Measurements from ENCODE around the gene ZNF747.

ZNF747 gene

GRCh38 chr16:30515275-30515674 is 19.4 kb downstream of the ZNF747 start:
- no peak for DNase-seq (ENCODE audit: low read depth)

DNA sequence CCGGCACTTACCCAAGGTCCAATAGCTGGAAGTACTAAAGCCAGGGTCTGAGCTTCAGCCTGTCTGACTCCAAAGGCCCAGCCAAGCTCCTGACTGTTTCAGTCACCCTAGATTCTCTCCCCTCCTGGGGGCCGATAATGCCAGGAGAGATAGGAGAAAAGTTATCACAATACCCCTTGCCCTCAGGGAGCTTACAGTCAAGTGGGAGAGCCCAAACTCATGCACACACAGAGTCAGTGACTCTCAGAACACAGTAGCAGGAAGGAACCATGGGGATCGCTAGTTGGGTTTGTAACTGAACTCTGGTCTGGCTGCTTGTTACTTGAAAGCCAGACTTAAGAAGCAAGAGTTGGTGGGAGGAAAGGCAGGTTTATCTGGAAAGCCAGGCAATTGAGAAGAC is 23.1 kb downstream of the ZNF747 start:
- no peak for DNase-seq (ENCODE audit: low read depth)

- DNase-seq (ENCODE audit: low read depth): no peak
Measured at GRCh38 chr16:30510376-30510938, 24.2 kb downstream of the ZNF747 start.

DNA sequence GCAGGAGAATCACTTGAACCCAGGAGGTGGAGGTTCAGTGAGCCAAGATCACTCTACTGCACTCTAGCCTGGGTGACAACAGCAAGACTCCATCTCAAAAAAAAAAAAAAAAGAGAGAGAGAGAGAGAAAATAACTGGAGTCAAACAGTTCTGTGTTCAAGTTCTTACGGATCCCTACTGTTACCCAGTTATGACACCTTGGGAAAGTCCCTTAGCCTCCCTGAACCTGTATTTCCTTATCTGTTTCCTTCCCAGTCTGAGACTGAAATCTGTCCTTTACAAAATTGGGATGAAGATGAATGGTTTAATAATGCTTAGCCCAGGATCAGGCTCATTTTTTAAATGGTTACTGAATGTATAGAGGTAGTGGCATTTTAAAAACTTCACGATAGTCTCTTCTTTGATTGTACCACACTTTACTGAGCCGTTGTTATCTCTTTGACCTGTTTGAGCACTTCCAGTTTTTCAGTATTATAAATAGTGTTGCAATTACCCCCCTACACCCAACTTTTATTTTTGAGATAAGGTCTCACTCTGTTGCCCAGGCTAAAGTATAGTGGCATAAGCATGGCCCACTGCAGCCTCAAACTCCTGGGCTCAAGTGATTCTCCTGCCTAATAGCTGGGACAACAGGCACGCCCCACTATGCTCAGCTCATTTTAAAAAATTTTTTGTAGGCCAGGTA is 25.4 kb downstream of the ZNF747 start:
- no peak for DNase-seq (ENCODE audit: low read depth)

DNA sequence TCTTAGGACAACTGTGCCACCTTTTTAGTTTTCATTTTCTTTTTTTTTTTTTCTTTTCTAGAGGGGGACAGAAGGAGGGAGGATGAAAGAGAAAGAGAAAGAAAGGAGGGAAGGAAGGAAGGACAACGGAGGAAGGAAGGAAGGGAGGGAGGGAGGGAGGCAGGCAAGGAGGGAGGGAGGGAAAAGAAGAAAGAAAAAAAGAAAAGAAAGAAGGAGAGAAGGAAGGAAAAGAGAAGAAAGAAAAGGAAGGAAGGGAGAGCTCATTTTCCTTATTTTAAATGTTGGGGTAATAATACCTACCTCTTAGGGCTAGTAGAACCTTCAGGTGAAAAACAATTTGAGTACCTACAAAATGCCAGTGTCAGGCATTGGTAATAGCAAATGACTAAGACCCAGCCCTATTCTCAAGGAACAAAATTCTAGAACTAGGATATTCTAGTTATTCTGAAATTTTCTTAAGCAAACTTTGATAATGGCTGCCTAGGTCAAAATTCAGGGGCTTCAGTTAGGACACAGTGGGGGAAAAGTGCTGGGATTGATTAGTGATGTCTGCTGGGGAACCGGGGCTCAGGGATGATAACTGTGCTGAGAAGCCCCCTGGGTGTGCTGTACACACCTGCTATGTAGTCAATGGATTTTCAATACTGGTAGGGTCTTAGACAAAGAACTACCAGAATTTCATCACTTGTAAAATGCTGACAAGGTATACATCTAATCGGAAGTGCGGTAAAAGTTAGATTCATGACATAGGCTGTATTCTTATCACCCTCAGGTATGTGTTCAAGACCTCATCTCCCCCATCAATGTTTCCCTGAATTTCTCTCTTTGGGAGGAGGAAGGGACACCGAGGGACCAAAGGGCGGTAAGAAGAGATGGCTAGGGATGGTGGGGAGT is 31.0 kb downstream of the ZNF747 start:
- DNase-seq (ENCODE audit: low read depth): no peak

DNA sequence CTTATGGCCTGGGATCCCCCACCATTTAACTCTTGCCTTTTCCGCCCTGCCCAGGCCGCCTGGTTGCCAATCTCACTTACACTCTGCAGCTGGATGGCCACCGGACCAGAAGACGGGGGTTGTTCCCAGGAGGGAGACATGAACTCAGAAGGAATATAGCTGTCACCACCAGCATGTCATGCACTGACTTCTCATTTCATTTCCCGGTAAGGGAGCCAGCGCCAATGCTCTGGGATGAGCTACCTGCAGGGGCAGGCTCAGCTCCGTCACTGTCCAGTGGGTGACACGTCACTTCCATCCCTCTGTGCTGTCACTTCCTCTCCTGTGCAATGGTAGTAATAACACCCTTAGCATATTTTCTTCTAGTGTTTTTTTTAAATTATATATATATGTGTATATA is 35.4 kb downstream of the ZNF747 start:
- DNase-seq (ENCODE audit: low read depth): no peak

GRCh38 chr16:30494709-30495108 is 39.9 kb downstream of the ZNF747 start:
- no peak for DNase-seq (ENCODE audit: low read depth)

- no peak for DNase-seq (ENCODE audit: low read depth)
Measured at GRCh38 chr16:30493941-30494488, 40.6 kb downstream of the ZNF747 start.

DNA sequence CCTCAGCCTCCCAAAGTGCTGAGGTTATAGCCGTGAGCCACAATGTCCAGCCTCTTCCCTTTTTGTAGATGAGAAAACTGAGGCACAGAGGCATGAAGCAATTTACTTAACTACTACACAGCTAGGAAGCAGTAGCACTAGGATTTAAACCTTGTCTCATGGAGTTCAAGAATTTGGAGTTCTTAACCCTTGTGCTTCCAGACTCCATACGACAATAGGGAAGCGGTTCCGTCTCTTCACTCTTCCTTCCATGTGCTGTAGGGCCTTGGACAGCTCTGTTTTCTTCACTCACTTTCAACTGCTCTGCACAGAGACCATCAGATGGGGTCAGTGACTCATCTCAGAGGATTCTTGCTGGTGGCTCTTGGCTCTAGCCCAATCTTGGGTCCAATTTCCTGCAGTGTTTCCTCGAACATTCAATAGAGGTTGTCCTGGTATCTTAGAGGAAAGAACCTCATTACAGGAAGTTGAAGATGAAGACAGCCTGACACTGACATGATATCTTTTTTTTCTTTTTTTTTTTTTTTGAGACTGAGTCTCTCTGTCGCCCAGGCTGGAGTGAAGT is 42.8 kb downstream of the ZNF747 start:
- DNase-seq (ENCODE audit: low read depth): peak; percentile 76

GRCh38 chr16:30491229-30491628 is 43.4 kb downstream of the ZNF747 start:
- DNase-seq (ENCODE audit: low read depth): no peak

DNA sequence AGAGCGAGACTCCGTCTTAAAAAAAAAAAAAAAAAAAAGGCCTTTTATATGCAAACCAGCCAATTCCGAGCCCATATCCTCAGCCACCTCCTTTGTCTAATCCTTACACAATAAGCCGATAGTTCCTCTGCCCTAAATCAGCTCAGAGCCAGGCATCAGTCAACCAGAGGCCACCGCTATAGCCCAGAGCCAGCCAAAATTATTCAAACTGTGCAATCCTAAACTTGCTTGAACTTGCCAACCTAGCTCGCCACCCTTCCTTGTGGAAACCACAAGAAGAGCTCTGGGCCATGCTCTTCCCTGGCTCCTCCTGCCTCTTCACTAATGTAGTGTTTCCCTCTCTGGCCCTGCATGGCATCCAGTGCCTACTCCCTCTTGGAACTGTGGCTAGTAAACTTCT is 44.4 kb downstream of the ZNF747 start:
- no peak for DNase-seq (ENCODE audit: low read depth)

DNA sequence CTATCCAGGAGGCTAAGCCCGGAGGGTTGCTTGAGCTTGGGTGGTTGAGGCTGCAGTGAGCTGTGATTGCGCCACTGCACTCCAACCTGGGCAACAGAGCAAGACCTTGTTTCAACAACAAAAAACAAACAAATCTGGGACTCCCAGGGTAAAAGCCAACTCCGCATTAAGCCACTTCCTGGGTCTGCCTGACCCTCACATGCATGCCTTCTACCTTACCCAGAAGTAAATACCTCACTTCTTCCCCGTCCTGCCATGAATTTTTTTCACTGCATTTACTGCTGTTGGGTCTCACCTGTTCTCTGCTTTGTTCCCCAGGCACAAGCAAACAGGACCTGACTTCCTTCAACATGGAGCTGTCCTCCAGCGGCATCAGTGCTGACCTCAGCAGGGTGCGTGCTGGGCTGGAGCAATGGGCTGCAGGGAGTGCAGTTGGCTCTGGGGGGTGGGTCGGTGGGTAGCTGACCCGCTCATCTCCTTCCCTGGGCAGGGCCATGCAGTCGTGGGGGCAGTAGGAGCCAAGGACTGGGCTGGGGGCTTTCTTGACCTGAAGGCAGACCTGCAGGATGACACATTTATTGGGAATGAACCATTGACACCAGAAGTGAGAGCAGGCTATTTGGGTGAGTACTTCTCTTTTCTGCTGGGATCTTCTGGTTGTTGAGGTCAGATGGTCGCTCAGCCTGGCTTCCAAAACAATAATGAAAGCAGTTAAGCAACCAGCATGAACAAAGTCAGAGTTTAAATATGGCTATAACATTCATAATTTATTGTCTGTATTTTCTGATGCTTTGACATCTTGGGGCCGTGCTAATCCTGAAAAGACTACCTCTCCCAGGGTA is 45.7 kb downstream of the ZNF747 start:
- DNase-seq (ENCODE audit: low read depth): peak; percentile 7

DNA sequence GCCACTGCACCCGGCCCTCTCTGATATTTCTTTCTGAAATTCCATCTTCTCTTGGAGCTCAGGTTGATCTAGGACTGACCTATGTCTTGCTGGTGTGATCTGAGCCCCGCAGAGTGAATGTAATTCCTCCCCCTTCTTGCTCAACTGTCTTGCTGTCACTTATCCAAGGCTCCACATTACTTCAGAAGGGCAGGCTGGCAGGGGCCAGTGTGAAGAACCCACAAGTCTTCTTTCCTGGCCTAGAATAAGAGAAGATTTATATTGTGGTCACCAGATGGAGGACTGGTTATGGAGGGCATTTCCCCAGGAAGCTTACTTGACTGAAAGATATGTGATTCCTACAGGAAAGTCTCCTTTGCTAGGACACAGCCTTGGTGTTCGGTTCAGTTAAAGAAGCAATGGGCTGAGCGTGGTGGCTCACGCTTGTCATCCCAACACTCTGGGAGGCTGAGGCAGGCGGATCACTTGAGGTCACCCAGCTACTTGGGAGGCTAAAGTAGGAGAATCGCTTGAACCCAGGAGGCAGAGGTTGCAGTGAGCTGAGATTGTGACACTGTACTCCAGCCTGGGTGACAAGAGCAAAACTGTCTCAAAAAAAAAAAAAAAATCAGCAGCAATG is 48.7 kb downstream of the ZNF747 start:
- peak; percentile 34 for DNase-seq (ENCODE audit: low read depth)

DNA sequence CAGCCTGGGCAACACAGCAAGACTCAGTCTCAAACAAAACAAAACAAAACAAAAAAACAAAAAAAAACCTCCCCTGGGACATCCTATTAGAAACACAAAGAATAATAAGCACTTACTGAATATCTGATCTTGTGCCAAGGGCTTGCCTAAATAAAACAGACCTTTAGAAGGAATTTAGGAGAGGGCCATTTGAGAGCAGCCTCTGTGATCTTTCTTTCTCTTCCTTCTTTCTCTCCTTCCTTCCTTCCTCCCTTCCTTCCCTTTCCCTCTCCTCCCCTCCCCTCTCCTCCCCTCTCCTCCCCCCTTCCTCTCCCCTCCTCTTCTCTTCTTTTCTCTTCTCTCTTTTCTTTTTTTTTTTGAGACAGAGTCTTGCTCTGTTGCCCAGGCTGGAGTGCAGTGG is 49.8 kb downstream of the ZNF747 start:
- no peak for DNase-seq (ENCODE audit: low read depth)

GRCh38 chr16:30482366-30482765 is 52.3 kb downstream of the ZNF747 start:
- no peak for DNase-seq (ENCODE audit: low read depth)

DNA sequence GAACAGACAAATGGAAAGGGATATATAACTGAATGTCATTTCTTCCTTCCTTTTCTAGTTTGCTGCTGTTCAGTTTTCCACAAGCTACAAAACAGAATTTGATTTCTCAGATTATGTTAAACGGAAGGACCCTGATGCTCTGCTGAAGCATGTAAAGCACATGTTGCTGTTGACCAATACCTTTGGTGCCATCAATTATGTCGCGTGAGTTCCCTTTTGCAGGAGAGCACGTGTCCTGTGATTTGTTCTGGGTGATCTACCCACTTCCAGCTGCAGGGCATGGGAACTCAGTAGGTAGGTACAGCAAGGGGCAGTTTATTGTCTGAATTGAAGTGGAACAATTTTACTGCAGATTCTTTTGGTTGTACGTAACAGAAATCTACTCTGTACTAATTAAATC is 53.3 kb downstream of the ZNF747 start:
- DNase-seq (ENCODE audit: low read depth): no peak

Data from iris pigment epithelial cell (primary cell).